Astrocyte of the cerebellum (primary cell): ENCODE results near the gene PEX16.
A peak's percentile ranks its signal among the peaks of the same experiment; 100 is the strongest.

Source experiments
- DNase-seq: peaks from one replicate; pipeline ENCODE4 v3.0.0-alpha.2; 2011; ENCODE audit warnings: low read depth
- H3K4me3 ChIP-seq: 2 replicates; pipeline ENCODE4 v1.5.1; 2011; ENCODE audit warnings: mild to moderate bottlenecking, low read depth, low read length, moderate library complexity
- in situ Hi-C: cut with HindIII; loops from 2 replicates; pipeline ENCODE4 v1.10.0; 2017; ENCODE audit warnings: low sequenced_read_pairs
- TF ChIP-seq, protein P1 (sequence below): IDR thresholded peaks from 2 replicates; pipeline ENCODE4 v1.5.1; 2012; ENCODE audit warnings: low read length, low read depth, moderate library complexity, mild to moderate bottlenecking; ENCODE audit errors: missing control alignments

PEX16 gene

DNA sequence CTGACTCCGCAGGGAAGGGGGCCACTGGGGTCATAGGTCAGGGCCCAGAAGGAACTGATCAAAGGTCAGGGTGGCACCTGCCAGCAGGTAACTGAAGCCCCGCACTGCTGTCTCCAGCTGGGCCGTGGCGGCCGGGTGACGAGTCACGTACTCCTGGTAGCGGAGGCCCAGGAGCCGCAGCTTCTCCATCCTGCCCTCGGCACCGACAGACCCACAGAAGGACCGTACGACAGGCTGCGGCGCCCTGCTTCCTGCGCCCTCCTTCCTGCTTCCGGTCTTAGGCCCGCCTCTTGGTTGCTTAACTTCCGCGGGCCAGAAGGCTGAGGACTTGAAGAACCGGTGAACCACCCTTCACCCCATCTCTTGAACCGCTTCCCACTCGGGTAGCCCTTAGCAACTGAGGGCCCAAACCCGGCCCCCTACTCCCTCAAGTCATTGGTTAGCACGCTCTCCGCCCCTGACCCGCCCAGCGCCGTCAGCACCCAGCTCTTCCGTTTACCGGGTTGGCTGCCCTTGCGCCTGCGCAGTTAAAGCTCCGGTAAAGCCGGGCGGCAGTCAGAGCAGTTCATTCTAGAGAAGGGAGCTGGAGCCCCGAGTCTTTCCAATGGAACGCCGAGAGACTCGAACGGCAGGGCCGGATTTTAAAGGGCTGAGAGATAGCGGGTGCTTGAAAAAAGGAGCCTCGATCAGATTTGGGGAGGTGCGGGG, at the start of gene PEX16:
Gene PEX16, minus strand, starts transcription at position 255 of the 708 bp plus-strand sequence. Its CDS starts 66 bp downstream, at position 189.
- TF ChIP-seq, protein P1, sequence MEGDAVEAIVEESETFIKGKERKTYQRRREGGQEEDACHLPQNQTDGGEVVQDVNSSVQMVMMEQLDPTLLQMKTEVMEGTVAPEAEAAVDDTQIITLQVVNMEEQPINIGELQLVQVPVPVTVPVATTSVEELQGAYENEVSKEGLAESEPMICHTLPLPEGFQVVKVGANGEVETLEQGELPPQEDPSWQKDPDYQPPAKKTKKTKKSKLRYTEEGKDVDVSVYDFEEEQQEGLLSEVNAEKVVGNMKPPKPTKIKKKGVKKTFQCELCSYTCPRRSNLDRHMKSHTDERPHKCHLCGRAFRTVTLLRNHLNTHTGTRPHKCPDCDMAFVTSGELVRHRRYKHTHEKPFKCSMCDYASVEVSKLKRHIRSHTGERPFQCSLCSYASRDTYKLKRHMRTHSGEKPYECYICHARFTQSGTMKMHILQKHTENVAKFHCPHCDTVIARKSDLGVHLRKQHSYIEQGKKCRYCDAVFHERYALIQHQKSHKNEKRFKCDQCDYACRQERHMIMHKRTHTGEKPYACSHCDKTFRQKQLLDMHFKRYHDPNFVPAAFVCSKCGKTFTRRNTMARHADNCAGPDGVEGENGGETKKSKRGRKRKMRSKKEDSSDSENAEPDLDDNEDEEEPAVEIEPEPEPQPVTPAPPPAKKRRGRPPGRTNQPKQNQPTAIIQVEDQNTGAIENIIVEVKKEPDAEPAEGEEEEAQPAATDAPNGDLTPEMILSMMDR = no peak
- DNase-seq = peak; percentile 100
- H3K4me3 ChIP-seq = peak within 1 kb of the TSS; percentile 94
- in situ Hi-C loops = no loop called here

DNA sequence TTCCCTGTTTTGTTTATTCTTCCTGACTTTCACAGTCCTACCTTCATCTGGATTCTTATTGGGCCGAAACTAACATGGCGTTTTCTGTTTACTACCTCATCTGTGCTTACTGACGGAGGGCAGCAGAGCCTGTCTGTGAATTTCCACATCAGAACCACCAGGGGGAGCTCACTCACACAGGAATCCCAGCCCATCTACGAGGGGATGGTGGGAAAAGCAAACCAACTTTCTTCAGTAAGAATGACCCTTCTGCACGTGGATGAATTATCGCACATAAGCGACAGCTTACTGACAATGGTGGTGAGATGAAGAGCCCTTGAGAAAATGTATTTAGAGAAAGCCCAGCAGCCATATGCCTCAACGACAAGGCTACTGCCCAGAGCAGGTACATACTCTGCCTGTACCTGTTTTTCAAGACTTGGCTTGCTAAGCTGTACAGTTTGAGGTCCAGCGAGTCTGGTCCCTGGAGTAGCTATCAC, 47.3 kb upstream of the PEX16 start:
- in situ Hi-C loops = no loop called here
- no peak overlapping the region for H3K4me3 ChIP-seq
- TF ChIP-seq, protein P1 = peak; percentile 91
- peak; percentile 63 for DNase-seq

DNA sequence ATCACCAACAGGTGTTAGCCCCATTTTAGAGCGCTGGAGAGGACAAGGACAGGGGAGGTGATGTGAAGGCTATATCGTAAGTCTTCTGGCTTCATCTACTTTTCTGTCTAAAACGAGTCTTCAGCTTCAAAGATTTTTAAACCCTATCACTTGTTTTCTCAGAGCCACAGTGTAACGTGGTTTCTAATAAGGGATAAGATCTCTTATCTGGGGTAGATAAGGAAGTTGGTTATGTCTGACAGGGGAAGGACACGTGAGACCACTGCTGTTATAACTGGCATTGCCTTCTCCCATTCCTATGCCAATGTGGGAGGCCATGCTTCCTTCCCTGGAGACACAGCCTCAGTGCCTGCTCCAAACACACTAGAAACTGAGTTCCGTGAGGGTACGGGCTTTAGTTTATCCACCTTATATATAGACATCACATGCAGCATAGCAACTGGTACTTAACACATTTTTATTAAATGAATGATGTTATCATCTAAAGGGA, 44.1 kb upstream of the PEX16 start:
- TF ChIP-seq, protein P1 = no peak
- DNase-seq = no peak
- H3K4me3 ChIP-seq = no peak overlapping the region
- in situ Hi-C loops = no loop called here

DNA sequence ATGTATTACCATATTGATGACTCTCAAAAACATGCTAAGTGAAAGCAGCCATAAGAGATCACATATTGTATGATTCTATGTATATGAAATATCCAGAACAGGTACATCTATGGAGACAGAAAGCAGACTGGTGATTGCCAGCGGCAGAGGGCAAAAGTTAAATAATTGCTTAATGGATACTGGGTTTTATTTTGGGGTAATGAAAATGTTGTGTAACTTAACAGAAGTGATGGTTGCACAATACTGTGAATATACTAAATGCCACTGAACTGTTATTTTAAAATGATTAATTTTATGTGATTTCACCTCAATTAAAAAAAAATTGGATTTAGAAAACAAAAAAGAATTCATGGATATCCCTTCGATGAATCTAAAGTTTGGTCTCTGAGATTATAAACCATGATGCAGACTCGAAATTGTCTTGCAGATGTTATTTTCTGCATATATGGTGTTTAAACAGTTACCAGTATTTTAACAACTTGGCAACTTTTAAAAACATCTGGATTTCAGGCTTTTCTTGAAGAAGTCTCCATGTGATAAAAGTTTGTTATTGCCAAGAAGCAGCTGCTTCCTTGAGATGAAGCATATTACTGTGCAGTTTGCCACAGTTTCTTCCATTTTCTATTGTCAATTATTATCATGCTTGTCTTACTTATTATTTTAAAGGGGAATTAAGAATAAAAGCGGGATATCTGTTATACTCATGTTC, 42.9 kb upstream of the PEX16 start:
- TF ChIP-seq, protein P1 = no peak
- in situ Hi-C loops = no loop called here
- H3K4me3 ChIP-seq = no peak overlapping the region
- DNase-seq = no peak

DNA sequence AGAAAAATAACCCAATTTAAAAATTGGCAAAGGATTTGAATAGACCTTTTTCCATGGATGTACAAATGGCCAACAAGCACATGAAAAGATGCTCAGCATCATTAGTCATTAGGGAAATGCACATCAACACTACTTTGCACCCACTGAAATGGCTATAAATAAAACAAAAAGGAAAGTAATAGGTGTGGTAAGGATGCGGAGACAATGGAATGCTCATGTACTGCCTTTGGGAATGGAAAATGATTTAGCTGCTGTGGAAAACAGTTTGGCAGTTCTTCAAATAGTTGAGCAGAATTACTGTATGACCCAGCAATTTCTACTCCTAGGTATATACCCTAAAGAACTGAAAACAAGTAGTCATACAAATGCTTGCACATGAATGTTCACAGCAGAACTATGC, 42.2 kb upstream of the PEX16 start:
- TF ChIP-seq, protein P1 = no peak
- in situ Hi-C loops = no loop called here
- no peak for DNase-seq
- no peak overlapping the region for H3K4me3 ChIP-seq

DNA sequence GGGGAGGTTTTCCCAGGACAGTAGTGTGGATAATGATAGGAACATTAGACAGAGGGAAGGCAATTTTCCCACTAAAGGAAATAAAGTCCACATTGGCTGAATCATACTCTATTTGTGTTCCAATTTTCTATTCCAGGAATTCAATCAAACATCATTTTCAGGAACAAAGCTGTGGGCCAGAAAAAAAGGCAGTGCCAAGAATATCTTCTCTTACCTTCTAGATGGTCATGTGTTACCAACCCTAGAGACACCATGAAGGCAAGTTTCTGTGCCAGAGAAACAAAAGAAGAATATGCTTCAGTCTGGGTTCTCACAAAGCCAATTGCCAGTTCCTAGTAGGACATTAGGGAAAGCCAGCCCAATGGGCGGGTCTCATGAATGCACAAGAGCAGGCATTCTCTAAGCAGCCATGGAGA, 32.3 kb upstream of the PEX16 start:
- TF ChIP-seq, protein P1 = no peak
- no peak for DNase-seq
- in situ Hi-C loops = no loop called here
- H3K4me3 ChIP-seq = no peak overlapping the region
